ENCODE data around the gene MCM9.

MCM9 gene

DNA sequence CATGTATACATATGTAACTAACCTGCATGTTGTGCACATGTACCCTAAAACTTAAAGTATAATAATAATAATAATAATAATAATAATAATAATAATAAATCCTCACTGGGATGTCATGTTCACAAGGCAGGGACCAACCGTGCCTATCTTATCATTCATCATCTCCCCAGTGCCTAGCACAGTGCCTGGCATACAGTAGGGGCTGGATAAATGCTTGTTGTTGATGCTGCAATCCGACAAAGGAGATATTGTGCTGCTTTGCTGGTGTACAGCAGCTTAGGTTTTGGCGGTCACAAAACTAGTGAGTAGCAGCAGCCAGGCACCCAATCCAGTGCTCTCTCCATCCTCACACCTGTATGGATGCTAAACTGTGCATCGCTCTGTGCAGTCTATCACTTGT, 135.1 kb downstream of the MCM9 start:
- DNase-seq (ENCODE audit: low read depth) = no peak

DNA sequence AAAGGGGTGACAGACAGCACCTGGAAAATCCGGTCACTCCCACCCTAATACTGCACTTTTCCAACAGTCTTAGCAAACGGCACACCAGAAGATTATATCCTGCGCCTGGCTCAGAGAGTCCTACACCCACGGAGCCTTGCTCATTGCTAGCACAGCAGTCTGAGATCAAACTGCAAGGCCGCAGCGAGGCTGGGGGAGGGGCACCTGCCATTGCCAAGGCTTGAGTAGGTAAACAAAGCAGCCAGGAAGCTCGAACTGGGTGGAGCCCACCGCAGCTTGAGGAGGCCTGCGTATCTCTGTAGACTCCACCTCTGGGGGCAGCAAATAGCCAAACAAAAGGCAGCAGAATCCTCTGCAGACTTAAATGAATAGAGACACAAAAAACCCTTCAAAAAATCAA, 138.4 kb downstream of the MCM9 start:
- peak; percentile 47 for DNase-seq (ENCODE audit: low read depth)

DNA sequence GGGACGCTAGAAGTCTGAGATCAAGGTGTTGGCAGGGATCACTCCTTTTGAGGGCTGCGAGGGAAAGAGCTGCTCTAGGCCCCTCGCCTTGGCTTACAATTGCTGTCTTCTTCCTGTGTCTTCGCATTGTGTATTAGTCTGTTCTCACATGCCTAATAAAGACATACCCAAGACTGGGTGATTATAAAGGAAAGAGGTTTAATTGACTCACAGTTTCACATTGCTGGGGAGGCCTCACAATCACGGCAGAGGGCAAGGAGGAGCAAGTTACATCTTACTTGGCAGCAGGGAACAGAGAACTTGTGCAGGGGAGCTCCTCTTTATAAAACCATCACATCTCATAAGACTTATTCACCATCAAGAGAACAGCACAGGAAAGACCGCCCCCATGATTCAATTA, 143.5 kb downstream of the MCM9 start:
- no peak for DNase-seq (ENCODE audit: low read depth)

DNA sequence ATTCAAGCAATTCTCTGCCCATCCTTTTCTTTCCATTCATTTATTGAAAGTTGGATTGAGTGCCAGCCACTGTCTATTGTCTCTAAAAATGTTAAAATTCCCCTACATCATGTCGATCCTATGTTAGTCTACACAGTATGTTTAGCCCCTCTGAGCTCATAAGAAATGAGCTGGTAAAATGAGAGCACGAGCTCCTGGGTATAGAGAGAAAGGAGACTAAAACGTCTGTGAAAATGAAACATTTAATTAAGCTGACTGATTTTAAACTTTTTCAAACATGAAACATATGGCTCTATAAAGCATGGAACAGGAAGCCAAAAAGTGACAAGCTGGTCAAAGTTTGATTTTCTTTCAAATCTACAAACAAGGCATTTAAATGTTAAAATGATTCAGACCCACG, 145.0 kb downstream of the MCM9 start:
- no peak for DNase-seq (ENCODE audit: low read depth)

DNA sequence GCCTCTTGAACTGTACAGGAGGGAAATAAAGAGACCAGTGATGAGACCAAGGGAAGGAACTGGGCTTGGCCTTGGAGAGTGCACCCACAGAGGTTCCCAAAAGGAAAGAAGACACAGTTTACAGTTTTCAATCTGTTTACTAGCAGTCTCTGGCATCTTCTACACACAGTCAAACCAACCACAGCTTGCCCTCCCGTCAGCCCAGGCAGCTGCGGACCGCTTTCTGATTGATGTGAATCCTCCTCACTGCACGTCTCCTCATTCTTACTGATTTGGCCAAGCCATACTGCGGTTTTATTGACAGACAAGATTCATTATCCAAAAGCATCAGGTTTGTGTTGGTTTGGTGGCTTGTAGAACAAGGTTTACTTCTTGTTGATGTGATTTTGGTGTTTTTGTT, 145.5 kb downstream of the MCM9 start:
- DNase-seq (ENCODE audit: low read depth) = no peak

DNA sequence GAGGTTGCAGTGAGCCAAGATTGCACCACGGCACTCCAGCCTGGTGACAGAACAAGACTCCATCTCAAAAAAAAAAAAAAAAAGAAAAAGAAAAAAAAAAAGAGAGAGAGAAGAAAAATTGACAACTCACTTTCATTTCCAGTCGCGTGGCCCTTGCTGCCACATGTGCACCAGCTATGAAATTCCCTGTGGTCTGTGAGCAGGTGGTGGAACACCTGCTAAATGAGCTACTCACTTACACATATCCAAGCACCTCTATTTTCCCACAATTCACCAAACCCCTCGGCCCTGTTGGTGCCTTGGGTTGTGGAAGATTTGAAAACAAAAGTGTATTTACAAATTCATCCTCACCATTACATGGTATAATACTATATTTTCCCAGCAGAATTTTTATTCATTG, 146.3 kb downstream of the MCM9 start:
- DNase-seq (ENCODE audit: low read depth) = no peak

DNA sequence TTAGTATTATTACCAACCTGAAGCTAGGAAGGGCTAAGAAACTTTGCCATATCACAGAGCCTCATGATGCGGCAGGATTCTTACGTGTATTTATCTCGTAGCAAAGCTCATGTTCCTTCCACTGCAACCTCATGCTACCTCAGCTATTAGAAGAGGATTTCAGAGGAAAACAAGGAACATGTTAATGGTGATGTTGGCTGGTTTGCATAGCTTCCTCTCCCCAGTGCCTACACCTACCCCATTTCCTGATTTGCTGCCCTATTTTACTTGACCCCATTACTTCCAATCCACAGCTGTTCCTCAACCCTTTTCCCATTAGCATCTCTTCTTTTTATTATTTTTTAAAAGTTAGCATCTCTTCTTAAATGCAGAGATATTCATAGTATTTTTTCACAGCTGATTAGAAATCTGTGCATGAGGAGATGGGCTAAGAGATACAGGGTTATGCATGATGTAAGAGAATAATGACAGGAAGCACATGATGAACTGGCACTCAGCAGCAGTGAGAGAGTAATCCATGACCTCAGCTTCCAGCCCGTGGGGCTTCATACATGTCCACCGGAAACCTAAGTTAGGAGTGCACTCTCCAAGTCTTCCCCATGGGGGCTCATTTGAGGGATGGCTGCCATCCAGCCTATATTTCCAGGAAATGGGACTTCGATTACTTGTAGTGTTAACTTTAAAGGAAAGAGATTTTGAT, 147.1 kb downstream of the MCM9 start:
- DNase-seq (ENCODE audit: low read depth) = no peak

DNA sequence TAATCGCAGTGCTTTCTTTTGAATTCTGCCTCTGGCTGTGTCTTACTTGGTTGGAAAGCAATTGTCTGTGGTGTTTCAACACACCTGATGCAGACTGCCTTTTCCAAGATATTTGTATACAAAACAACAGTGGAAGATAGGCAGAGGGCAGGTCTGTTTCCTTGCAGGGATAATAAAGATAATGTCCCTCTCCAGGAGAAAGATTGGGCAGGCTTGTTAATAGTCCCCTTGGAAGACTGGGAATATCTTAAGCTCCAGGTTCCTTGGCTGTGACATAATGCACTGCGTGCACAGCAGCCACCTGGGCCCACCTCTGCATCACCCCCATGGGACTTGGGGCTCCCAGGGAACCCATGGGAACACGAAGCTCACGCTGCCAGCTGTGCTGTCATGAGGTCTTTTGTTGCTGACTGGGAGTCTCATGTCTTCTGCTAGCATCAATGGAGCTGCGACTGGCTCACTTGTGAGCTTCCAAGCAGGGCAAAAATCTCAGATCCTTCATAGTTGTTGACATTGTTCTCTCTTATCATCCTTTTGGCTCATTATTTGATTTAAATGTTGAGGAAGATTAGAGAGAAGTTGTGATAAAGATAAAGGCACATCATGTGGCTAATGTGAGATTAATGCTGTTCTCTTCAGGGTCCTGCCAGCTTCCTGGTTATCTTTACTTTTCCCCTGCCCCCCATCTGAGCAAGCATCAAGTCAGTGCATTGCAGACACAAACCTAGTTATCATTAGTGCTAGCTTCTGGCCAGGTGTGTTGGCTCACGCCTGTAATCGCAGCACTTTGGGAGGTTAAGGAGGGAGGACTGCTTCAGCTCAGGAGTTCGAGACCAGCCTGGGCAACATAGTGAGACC, 148.1 kb downstream of the MCM9 start:
- DNase-seq (ENCODE audit: low read depth) = no peak

DNA sequence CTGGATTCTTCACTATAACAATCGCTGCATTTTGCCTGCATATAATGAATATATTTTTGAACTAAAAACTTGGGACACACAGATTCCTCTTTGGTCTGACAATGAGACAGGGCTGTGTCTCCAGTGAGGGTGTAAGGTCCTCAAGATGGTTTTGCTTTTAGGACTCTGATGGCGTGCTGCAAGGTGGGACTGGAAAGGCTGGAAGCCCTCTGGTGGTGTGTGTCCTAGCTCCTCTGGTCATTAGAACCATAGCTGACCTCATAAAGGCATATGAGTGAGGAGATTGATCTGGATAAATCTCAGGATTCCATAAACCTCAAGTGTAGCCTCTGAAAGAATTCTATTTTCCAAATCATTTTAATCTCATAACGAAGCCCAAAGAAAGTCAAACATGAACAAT, 149.4 kb downstream of the MCM9 start:
- DNase-seq (ENCODE audit: low read depth) = no peak

DNA sequence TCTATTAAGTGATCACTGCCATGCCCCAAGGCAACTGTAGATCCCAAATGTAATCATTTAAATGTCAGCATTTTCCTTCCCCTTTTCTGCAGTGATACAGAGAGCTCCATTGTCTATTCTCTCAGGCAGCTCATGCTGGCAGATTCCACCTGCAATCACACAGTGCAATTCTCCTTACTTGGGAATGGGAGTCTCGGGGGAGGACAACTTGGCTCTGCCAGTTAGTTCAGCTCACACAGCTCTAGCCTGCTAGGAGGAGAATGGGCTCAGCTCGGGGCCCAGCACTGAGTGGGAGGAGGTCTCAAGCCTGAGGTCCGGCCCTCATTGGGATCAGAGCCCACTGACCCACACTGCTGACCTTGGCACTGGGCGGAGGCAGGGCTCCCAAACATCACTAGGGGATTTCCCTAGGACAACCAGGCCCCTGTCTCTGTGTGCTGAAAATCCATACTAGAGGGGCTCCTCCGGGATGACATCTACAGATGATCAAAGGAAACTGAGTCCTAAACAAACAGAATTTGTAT, 150.3 kb downstream of the MCM9 start:
- DNase-seq (ENCODE audit: low read depth) = no peak

DNA sequence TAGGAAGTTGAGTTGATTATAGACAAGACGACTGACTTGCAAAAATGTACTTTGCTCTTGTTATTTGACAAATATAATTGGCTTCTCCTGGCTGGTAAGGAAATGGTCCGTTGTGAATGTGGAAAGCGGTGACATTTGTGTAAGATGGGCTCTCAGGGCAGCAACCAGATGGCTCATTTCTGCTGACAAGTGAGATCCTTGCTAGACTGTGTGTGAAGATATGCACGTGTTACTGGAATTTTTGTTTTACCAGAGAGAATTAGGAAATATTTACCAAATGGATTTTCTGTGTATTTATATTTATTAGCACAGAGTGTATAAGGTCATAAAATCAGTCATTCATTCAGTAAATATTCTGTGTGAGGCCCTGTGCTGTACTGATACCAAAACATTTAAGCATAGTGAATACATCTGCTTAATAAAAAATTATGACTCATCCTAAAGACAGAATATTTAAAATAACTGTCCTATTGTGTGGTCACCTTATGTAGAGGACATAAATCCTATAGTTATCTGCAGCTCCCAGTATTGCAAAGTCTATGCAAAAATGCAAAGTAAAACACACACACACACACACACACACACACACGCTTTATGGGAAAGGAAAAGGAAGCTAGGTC, 150.9 kb downstream of the MCM9 start:
- no peak for DNase-seq (ENCODE audit: low read depth)

DNA sequence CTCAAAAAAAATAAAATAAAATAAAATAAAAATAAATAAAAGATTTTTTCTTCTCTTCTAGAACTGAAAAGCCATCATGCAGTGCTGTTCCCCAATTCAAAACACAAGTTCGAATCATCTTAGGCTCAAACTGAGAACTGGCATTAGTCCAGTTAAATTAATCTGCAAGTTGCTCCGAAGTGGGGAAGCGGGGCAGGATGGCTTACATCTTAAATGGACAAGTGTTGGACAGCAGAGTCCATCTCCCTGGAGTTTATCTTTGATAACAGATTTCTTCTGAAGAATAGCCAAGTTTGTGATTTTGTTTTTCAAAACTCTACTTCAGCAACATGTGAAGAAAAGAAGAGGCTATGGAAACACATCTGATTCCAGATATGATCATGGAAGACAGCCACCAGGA, 152.3 kb downstream of the MCM9 start:
- DNase-seq (ENCODE audit: low read depth) = no peak

DNA sequence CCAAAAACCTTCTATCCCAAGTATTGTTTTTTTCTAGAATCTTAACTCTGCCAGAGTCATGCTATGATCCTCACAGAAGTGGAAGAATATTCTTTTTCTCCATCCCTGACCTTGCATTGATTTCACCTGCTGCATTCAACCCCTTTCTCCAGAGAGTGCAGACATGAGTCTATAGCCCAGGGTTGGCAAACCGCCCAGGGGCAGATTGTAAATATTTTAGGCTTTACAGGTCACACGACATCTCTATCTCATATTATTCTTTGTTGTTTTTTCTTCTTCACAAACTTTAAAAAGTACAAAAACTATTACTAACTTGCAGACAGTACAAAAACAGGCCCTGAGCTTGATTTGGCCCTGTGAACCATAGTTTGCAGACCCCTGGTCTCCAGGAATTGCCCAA, 153.1 kb downstream of the MCM9 start:
- no peak for DNase-seq (ENCODE audit: low read depth)

DNA sequence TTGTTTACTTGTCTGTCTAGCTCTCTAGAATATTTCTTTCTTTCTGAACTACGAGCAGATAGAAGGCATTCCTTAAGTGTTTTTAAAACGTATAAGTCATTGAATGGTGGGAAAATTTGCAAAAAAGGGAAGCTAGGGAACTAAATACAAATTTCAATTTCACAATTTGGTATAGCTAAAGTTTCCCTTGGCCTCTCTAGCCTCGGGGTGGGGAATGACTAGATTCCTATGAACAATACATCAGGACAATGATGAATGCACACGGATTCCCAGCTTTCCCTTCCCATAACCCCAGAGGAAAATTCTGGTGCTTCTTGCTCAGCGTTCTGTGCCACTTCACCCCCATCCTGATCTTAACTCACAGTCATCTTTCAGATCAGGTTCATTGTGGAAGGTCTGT, 154.3 kb downstream of the MCM9 start:
- DNase-seq (ENCODE audit: low read depth) = no peak

DNA sequence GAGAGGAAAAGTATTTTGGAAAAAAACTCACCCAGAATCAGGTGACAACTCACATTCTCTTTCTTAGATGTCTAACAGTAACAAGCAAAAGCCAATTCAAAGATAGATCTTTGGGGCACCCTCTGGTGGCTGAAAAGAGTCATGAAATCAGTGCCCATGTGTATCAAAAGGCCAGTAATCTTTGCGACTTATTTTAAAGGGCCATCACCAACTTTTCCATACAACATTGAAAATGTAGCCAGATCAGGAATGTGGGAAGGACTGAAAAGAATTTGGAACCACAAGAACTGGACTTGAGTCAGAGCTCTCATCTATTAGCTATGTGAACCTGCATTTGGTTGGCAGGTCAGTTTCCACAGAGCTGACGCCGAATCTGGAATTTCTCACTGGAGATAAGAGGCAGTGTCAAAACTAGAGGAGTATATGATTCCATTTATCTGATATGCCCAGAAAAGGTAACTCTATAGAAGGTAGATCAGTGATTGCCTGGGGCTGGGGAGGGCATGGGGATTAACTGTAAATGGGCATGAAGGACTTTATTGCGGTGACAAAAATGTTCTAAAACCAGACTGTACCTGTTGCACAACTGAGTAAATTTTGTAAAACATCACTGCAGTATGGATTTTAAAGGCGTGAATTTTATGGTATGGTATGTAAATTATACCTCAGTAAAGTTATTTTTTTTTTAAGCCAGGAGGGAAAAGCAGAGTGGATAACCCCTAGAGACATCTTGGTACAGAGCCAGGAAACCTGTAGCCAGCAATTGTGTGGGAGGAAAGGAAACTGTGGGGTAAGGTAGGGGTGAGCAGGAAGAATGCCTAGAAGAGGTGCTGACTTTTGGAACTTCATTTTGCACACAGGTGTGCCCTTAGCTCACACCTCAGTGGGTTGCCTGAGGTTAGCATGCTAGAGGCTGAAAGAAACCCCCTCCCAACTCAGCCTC, 158.1 kb downstream of the MCM9 start:
- peak; percentile 54 for DNase-seq (ENCODE audit: low read depth)

DNA sequence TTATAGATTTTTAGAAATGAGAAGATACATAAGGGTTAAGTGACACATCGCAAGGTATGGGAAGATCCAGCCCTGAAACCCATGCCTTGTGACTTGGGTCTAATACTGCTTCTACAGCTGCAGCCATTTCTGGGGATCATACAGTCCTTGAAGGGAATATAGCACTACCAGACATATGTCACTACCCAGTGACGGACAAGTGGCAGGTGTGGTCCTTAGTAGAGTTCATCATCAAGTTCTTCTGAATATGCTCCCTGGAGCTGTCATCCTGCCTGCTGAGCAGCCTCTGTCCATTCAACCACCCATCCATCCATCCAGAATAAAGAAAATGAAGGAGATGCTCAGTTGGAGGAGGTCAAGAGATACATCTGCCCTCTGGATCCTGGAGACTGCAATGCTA, 159.6 kb downstream of the MCM9 start:
- DNase-seq (ENCODE audit: low read depth) = no peak

DNA sequence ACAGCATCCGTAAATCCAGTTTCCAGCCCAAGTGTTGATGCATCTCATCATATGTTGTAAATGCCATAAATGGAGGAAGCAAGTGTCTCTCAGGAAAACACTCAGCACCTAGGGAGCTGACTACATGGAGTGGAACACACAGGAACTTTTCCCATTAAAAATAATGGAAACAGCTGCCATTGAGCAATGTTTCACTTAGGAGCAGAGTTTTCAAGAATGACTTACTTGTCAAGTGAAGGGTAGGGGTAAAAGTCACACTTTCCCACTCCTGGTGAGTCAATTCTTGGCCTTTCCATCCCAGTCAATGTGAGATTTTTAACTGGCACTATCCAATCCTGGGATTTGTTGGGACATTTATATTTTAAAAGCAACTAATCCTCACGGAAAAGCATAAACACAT, 160.4 kb downstream of the MCM9 start:
- no peak for DNase-seq (ENCODE audit: low read depth)

DNA sequence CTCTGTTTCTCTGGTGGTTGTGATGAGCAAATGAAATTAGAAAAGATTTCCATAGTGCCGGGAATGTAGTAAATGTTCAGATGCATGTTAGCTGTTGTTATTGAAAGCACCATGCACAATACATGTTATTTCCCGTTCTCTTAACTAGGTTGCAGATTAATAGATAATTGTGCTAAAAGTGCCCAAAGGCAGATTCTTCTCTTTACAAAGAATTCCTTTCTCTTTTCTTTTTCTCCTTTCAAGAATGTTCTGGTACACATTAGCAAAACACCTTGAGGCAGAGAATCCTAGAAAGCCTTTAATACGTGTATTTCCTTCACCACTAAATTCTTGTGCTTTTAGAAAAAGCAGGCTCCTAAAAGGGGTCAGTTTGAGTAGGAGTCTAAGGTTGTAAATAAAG, 162.1 kb downstream of the MCM9 start:
- DNase-seq (ENCODE audit: low read depth) = no peak

DNA sequence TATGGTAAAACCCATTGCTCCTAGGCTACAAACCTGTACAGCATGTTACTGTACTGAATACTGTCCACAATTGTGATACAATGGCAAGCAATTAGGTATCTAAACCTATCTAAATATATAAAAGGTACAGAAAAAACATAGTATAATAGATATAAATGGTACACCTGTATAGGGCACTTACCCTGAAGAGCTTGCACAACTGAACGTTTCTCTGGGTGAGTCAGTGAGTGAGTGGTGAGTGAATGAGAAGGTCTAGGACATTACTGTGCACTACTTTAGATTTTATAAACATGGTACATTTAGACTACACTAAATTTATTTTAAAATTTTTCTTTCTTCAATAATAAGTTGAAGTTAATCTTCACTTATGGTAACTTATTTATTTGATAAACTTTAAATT, 163.7 kb downstream of the MCM9 start:
- DNase-seq (ENCODE audit: low read depth) = no peak

DNA sequence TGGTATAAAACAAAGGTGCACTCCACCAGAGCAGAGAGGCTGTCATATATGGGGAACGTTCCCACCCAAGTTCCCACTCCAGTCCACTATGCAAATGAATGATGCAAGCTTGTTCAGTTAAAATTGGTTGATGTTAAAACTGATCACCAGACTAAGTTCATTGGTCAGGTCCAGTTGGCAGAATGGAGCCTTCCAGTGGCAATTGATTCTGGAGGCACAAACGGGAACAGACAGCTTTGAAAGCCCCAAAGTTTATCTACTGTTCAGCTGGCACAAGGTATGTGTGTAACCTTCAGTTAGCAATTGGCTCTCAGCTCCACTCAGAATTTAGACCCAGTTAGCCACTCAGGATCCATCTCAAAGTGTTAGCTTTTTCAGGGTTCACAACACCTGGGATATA, 164.1 kb downstream of the MCM9 start:
- no peak for DNase-seq (ENCODE audit: low read depth)

DNA sequence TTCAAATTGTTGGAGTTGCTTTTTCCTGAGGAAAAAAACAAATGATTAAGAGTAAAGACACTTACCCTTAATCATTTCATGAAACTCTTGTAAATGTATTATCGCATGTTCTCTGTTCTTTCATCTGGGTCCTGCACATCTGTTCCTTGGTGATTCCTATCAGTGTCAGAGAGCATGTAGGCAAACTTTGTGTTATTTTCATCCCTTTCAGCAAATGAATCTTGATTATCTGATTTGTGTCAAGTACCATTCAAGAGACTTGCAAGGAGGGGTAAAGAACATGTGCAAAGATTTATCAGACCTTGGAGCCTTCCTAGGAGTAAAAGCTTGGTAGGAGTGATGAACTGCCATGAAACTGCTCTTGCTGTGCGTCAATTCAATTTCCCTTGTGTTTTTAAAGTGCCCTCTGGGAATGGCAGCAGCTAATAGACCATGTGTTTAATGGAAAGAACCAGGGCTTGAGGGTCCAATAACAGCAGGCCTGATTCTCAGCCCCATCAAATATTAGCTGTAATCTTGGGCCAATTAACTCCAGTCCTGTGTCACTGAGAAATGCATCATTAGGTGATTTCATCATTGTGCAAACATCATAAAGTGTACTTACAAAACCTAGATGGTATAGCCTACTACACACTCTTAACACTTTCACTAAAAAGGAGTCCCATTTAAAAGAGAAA, 164.7 kb downstream of the MCM9 start:
- no peak for DNase-seq (ENCODE audit: low read depth)

Measured in stimulated activated CD4-positive, alpha-beta T cell treated with anti-CD3 and anti-CD28 coated beads, Interleukin-2, amount 100 ng/mL, for 4 hours (primary cell).